Breast epithelium (tissue), 4 donors: ENCODE data around the gene GULP1. TPM values are rescaled to one million over a fixed set of nuclear protein-coding genes. Genes with fewer than 3 reads are reported as not detected.

Experiments used
- DNase-seq, 2 donors: peaks; one replicate each; pipeline ENCODE4 v3.0.0-alpha.2; 2019; ENCODE audit warnings: low spot score in 2 of 2
- H3K27ac ChIP-seq, 2 donors: fragments of 200-600 bp; sonication (generic) in 1 of 2; one replicate each; pipeline ENCODE4 v1.5.1; 2016 to 2019; ENCODE audit warnings: mild to moderate bottlenecking in 1 of 2
- H3K27me3 ChIP-seq, 2 donors: fragments of 200-600 bp; sonication (generic) in 1 of 2; one replicate each; pipeline versions ENCODE4 v1.5.1 to v1.6.0; 2017 to 2019; ENCODE audit warnings: control low read depth in 1 of 2, mild to moderate bottlenecking in 1 of 2
- H3K36me3 ChIP-seq: fragments of 200-600 bp; one replicate; pipeline ENCODE4 v1.5.1; 2019
- H3K4me1 ChIP-seq, 2 donors: fragments of 200-600 bp; sonication (generic); one replicate each; pipeline ENCODE4 v1.5.1; 2016 to 2019; ENCODE audit warnings: control low read depth in 1 of 2
- H3K4me3 ChIP-seq, 3 donors: fragments of 200-600 bp; sonication (generic); 1 replicate in 2 of 3; 2 replicates in 1 of 3; pipeline ENCODE4 v1.5.1; 2016 to 2019; ENCODE audit warnings: mild to moderate bottlenecking in 3 of 3, moderate library complexity in 2 of 3
- H3K9me3 ChIP-seq, 2 donors: fragments of 200-600 bp; sonication (generic) in 1 of 2; one replicate each; pipeline ENCODE4 v1.5.1; 2016 to 2019; ENCODE audit warnings: control low read depth in 1 of 2
- CTCF ChIP-seq, 3 donors: fragments of 450-650 bp; IDR thresholded peaks; one replicate each; pipeline ENCODE4 v1.5.1; 2016 to 2017; ENCODE audit warnings: antibody characterized with exemption in 3 of 3, mild to moderate bottlenecking in 3 of 3, moderate library complexity in 3 of 3
- POLR2A ChIP-seq: fragments of 450-650 bp; IDR thresholded peaks from one replicate; pipeline ENCODE4 v1.6.1; 2016; ENCODE audit warnings: antibody characterized with exemption, mild to moderate bottlenecking, moderate library complexity
- POLR2AphosphoS5 ChIP-seq, 3 donors: sonication (generic); formaldehyde crosslinking; IDR thresholded peaks; one replicate each; pipeline ENCODE4 v1.6.1; 2017; ENCODE audit warnings: antibody characterized with exemption in 3 of 3
- intact Hi-C: fragments of 100-400 bp; cut with DNase I; formaldehyde crosslinking; loops from one replicate; pipeline ENCODE4 v1.15.1; 2023; ENCODE audit warnings: low total_unique reads
- total RNA-seq, 3 donors: library from RNA; depleted of rRNA; stranded (reverse); fragments of >200 nt; gene quantifications; one replicate each; pipeline ENCODE4 v1.1.0, GENCODE V29; 2016

The GULP1 gene
- total RNA-seq, 3 donors from 2014 or later, result 16.5 to 47.9 (median 43.8) TPM

GRCh38 chr2:188319838-188320237, 28.2 kb downstream of the GULP1 start:
- no peak overlapping the region for H3K27ac ChIP-seq
- no peak overlapping the region for H3K4me3 ChIP-seq
- DNase-seq, result no peak
- intact Hi-C loops, result no loop called here
- H3K9me3 ChIP-seq, result no peaks in the 10 kb centered on the region
- no peaks in the 10 kb centered on the region for H3K27me3 ChIP-seq
- H3K36me3 ChIP-seq, result no peaks in the 10 kb centered on the region
- TF ChIP-seq POLR2AphosphoS5 (IDR thresholded peaks at IDR 0.05), result no peak
- no peak for TF ChIP-seq CTCF (IDR thresholded peaks at IDR 0.05)
- no peak for TF ChIP-seq POLR2A
- H3K4me1 ChIP-seq, result no peaks in the 10 kb centered on the region

GRCh38 chr2:188320861-188321260, 29.2 kb downstream of the GULP1 start:
- H3K4me1 ChIP-seq, result no peaks in the 10 kb centered on the region
- H3K9me3 ChIP-seq, result no peaks in the 10 kb centered on the region
- intact Hi-C loops, result no loop called here
- no peaks in the 10 kb centered on the region for H3K27me3 ChIP-seq
- H3K4me3 ChIP-seq, result no peak overlapping the region
- DNase-seq, result no peak
- H3K36me3 ChIP-seq, result no peaks in the 10 kb centered on the region
- H3K27ac ChIP-seq, result no peak overlapping the region
- TF ChIP-seq POLR2A (no peak), CTCF (IDR thresholded peaks at IDR 0.05) (no peak), POLR2AphosphoS5 (IDR thresholded peaks at IDR 0.05) (no peak)

GRCh38 chr2:188322569-188323551, 31.2 kb downstream of the GULP1 start:
- no peaks in the 10 kb centered on the region for H3K36me3 ChIP-seq
- TF ChIP-seq POLR2AphosphoS5 (IDR thresholded peaks at IDR 0.05) (no peak), CTCF (IDR thresholded peaks at IDR 0.05) (no peak), POLR2A (no peak)
- no peaks in the 10 kb centered on the region for H3K9me3 ChIP-seq
- DNase-seq, result no peak
- H3K27me3 ChIP-seq, result no peaks in the 10 kb centered on the region
- H3K27ac ChIP-seq, result no peak overlapping the region
- no peak overlapping the region for H3K4me3 ChIP-seq
- H3K4me1 ChIP-seq, result no peaks in the 10 kb centered on the region
- intact Hi-C loops, result no loop called here

GRCh38 chr2:188324067-188324466, 32.4 kb downstream of the GULP1 start:
- Histone ChIP-seq H3K36me3 (no peaks in the 10 kb centered on the region), H3K9me3 (no peaks in the 10 kb centered on the region), H3K4me3 (no peak overlapping the region), H3K27ac (no peak overlapping the region), H3K27me3 (no peaks in the 10 kb centered on the region), H3K4me1 (no peaks in the 10 kb centered on the region)
- no peak for DNase-seq
- no peak for TF ChIP-seq POLR2A
- intact Hi-C loops, result no loop called here

GRCh38 chr2:188326290-188326668, 34.6 kb downstream of the GULP1 start:
- H3K9me3 ChIP-seq, result no peaks in the 10 kb centered on the region
- TF ChIP-seq POLR2AphosphoS5 (IDR thresholded peaks at IDR 0.05) (no peak), POLR2A (no peak)
- DNase-seq, result no peak
- no peaks in the 10 kb centered on the region for H3K27me3 ChIP-seq
- H3K4me1 ChIP-seq, result no peaks in the 10 kb centered on the region
- no peaks in the 10 kb centered on the region for H3K36me3 ChIP-seq
- intact Hi-C loops, result no loop called here
- H3K27ac ChIP-seq, result no peak overlapping the region
- no peak overlapping the region for H3K4me3 ChIP-seq

GRCh38 chr2:188326669-188327301, 35.1 kb downstream of the GULP1 start:
- Histone ChIP-seq H3K36me3 (no peaks in the 10 kb centered on the region), H3K27ac (no peak overlapping the region), H3K4me3 (no peak overlapping the region), H3K27me3 (no peaks in the 10 kb centered on the region), H3K9me3 (no peaks in the 10 kb centered on the region), H3K4me1 (no peaks in the 10 kb centered on the region)
- TF ChIP-seq CTCF (IDR thresholded peaks at IDR 0.05) (no peak), POLR2AphosphoS5 (IDR thresholded peaks at IDR 0.05) (no peak), POLR2A (no peak)
- no peak for DNase-seq
- intact Hi-C loops, result no loop called here
